ENCODE results near the gene GRIP1. TPM values are rescaled to one million over a fixed set of nuclear protein-coding genes. Genes with fewer than 3 reads are reported as not detected.

Gene GRIP1
- total and polyA plus RNA-seq, 2 experiments from 2014 or later, result 7.7 TPM

- Histone ChIP-seq H3K9me2 (replicated peaks; ENCODE audit: insufficient read depth) (no peaks in the 10 kb centered on the region), H3K79me2 (no peaks in the 10 kb centered on the region), H2AFZ (no peak overlapping the region), H3K36me3 (replicated peaks; ENCODE audit: insufficient read depth, low read depth) (no peaks in the 10 kb centered on the region), H3K27ac (no peak overlapping the region), H3K4me3 (no peak overlapping the region), H3K4me1 (ENCODE audit: insufficient read depth) (no peaks in the 10 kb centered on the region), H3K27me3 (no peaks in the 10 kb centered on the region), H3K9me3 (ENCODE audit: low read depth) (no peaks in the 10 kb centered on the region), H3K4me2 (no peak overlapping the region), H4K20me1 (ENCODE audit: insufficient read depth, poor library complexity, severe bottlenecking) (no peaks in the 10 kb centered on the region)
- DNase-seq (ENCODE audit: low spot score), result no peak
- TF ChIP-seq CTCF (IDR thresholded peaks at IDR 0.05; ENCODE audit: poor library complexity), result no peak
- no peak for TF ChIP-seq EZH2phosphoT487 (IDR thresholded peaks at IDR 0.05; ENCODE audit: low read depth, severe bottlenecking, unreplicated experiment)
- TF ChIP-seq EZH2 (IDR thresholded peaks at IDR 0.05; ENCODE audit: borderline replicate concordance), result no peak
These were observed 275.1 kb downstream of the GRIP1 start for GRCh38 chr12:66403746-66404145.

GRCh38 chr12:66399911-66400306 lies 279.0 kb downstream of the GRIP1 start:
- Histone ChIP-seq H3K9me3 (ENCODE audit: low read depth) (no peaks in the 10 kb centered on the region), H3K4me1 (ENCODE audit: insufficient read depth) (no peaks in the 10 kb centered on the region), H3K27me3 (no peaks in the 10 kb centered on the region), H3K27ac (no peak overlapping the region), H3K9me2 (replicated peaks; ENCODE audit: insufficient read depth) (no peaks in the 10 kb centered on the region), H4K20me1 (ENCODE audit: insufficient read depth, poor library complexity, severe bottlenecking) (no peaks in the 10 kb centered on the region), H3K79me2 (no peaks in the 10 kb centered on the region), H2AFZ (no peak overlapping the region), H3K4me2 (no peak overlapping the region), H3K4me3 (no peak overlapping the region), H3K36me3 (replicated peaks; ENCODE audit: insufficient read depth, low read depth) (no peaks in the 10 kb centered on the region)
- TF ChIP-seq EZH2phosphoT487 (IDR thresholded peaks at IDR 0.05; ENCODE audit: low read depth, severe bottlenecking, unreplicated experiment) (no peak), EZH2 (IDR thresholded peaks at IDR 0.05; ENCODE audit: borderline replicate concordance) (no peak), CTCF (IDR thresholded peaks at IDR 0.05; ENCODE audit: poor library complexity) (no peak)
- DNase-seq (ENCODE audit: low spot score), result no peak
- 93% methylated on average over 3 of the region's 3 CpGs for whole genome bisulfite sequencing (ENCODE audit: low lambda C conversion rate, missing lambda C conversion rate)

- H4K20me1 ChIP-seq (ENCODE audit: insufficient read depth, poor library complexity, severe bottlenecking), result no peaks in the 10 kb centered on the region
- H3K4me3 ChIP-seq, result no peak overlapping the region
- TF ChIP-seq CTCF (IDR thresholded peaks at IDR 0.05; ENCODE audit: poor library complexity) (no peak), EZH2phosphoT487 (IDR thresholded peaks at IDR 0.05; ENCODE audit: low read depth, severe bottlenecking, unreplicated experiment) (no peak), EZH2 (IDR thresholded peaks at IDR 0.05; ENCODE audit: borderline replicate concordance) (no peak)
These were observed 279.7 kb downstream of the GRIP1 start for GRCh38 chr12:66398931-66399910.

More at GRCh38 chr12:66398931-66399910, 279.7 kb downstream of the GRIP1 start:
- H3K4me1 ChIP-seq (ENCODE audit: insufficient read depth), result no peaks in the 10 kb centered on the region
- no peaks in the 10 kb centered on the region for H3K27me3 ChIP-seq
- no peaks in the 10 kb centered on the region for H3K79me2 ChIP-seq
- H2AFZ ChIP-seq, result no peak overlapping the region
- H3K36me3 ChIP-seq (replicated peaks; ENCODE audit: insufficient read depth, low read depth), result no peaks in the 10 kb centered on the region
- H3K27ac ChIP-seq, result no peak overlapping the region
- no peak for DNase-seq (ENCODE audit: low spot score)
- 79% methylated on average over 10 of the region's 10 CpGs for WGBS (ENCODE audit: low lambda C conversion rate, missing lambda C conversion rate)
- no peaks in the 10 kb centered on the region for H3K9me3 ChIP-seq (ENCODE audit: low read depth)
- H3K4me2 ChIP-seq, result no peak overlapping the region
- H3K9me2 ChIP-seq (replicated peaks; ENCODE audit: insufficient read depth), result no peaks in the 10 kb centered on the region

Measured in hepatocyte (in vitro differentiated cells).